Measurements from ENCODE around the gene PLIN3.
"Not testable (repeated sequence)": the region's sequence is repeated elsewhere in the genome, so short reads cannot be mapped to it uniquely, and the experiment has no call there.

The PLIN3 gene

GRCh38 chr19:4867534-4868285, at the start of gene PLIN3:
Gene PLIN3 (minus strand): TSS chr19:4867667. CDS start chr19:4861394, 6,273 bp downstream.
- peak; percentile 94 for DNase-seq

- peak; percentile 25 for DNase-seq
These were observed 49.0 kb upstream of the PLIN3 start for GRCh38 chr19:4916292-4917082.

- peak; percentile 70 for DNase-seq
These were observed 47.5 kb upstream of the PLIN3 start for GRCh38 chr19:4914736-4915501.

- peak; percentile 46 for DNase-seq
These were observed 46.7 kb upstream of the PLIN3 start for GRCh38 chr19:4913996-4914735.

- peak; percentile 87 for DNase-seq
These were observed 44.6 kb upstream of the PLIN3 start for GRCh38 chr19:4911786-4912672.

- DNase-seq = no peak
These were observed 43.8 kb upstream of the PLIN3 start for GRCh38 chr19:4911314-4911713.

- peak; percentile 16 for DNase-seq
These were observed 43.3 kb upstream of the PLIN3 start for GRCh38 chr19:4910594-4911281.

- peak; percentile 94 for DNase-seq
These were observed 42.6 kb upstream of the PLIN3 start for GRCh38 chr19:4909897-4910593.

GRCh38 chr19:4909156-4909896, 41.9 kb upstream of the PLIN3 start, which contains the start of gene UHRF1:
Gene UHRF1 (plus strand): TSS chr19:4909501. CDS start chr19:4910886, 1,385 bp downstream.
- peak; percentile 84 for DNase-seq

GRCh38 chr19:4908781-4909155, 41.3 kb upstream of the PLIN3 start:
- no peak for DNase-seq

GRCh38 chr19:4908360-4908759, 40.9 kb upstream of the PLIN3 start:
- DNase-seq = no peak

GRCh38 chr19:4906963-4907362, 39.5 kb upstream of the PLIN3 start:
- DNase-seq = no peak

GRCh38 chr19:4904481-4904880, 37.0 kb upstream of the PLIN3 start:
- no peak for DNase-seq

GRCh38 chr19:4902796-4903195, 35.3 kb upstream of the PLIN3 start, which contains the start of gene ARRDC5:
Gene ARRDC5 (minus strand): TSS chr19:4902896. CDS start chr19:4902825, 71 bp downstream.
- DNase-seq = no peak

GRCh38 chr19:4900879-4901278, 33.4 kb upstream of the PLIN3 start:
- not testable (repeated sequence) for DNase-seq

- no peak for DNase-seq
These were observed 29.7 kb upstream of the PLIN3 start for GRCh38 chr19:4897146-4897545.

GRCh38 chr19:4896372-4896771, 28.9 kb upstream of the PLIN3 start:
- no peak for DNase-seq

- DNase-seq = not testable (repeated sequence)
These were observed 25.5 kb upstream of the PLIN3 start for GRCh38 chr19:4892962-4893361.

- DNase-seq = no peak
These were observed 23.6 kb upstream of the PLIN3 start for GRCh38 chr19:4891066-4891465.
